Dedifferentiated amniotic fluid mesenchymal stem cell (primary cell): Measurements from ENCODE around the gene ZNF813.
A peak's percentile ranks its signal among the peaks of the same experiment; 100 is the strongest.

Source experiments
- DNase-seq: peaks from one replicate; pipeline ENCODE4 v3.0.0-alpha.2; 2016; ENCODE audit errors: extremely low spot score

ZNF813 gene

GRCh38 chr19:53520547-53521372 is 53.2 kb downstream of the ZNF813 start:
- DNase-seq, result peak; percentile 98

- DNase-seq, result no peak
These were observed 54.1 kb downstream of the ZNF813 start for GRCh38 chr19:53521373-53522202.

GRCh38 chr19:53525922-53526321 is 58.4 kb downstream of the ZNF813 start:
- DNase-seq, result no peak

- no peak for DNase-seq
These were observed 63.1 kb downstream of the ZNF813 start for GRCh38 chr19:53530622-53531021.

- DNase-seq, result no peak
These were observed 63.9 kb downstream of the ZNF813 start for GRCh38 chr19:53531457-53531856.

- DNase-seq, result no peak
These were observed 64.8 kb downstream of the ZNF813 start for GRCh38 chr19:53532362-53532761.

GRCh38 chr19:53536225-53536548 is 68.7 kb downstream of the ZNF813 start:
- no peak for DNase-seq

GRCh38 chr19:53537121-53537520 is 69.6 kb downstream of the ZNF813 start:
- DNase-seq, result no peak

GRCh38 chr19:53537521-53538377 is 70.2 kb downstream of the ZNF813 start, which contains the start of gene ZNF331:
ZNF331 (plus strand) TSS chr19:53538145; CDS start chr19:53569377, 31,232 bp downstream.
- peak; percentile 46 for DNase-seq

GRCh38 chr19:53538378-53539109 is 71.0 kb downstream of the ZNF813 start:
- no peak for DNase-seq

- DNase-seq, result no peak
These were observed 72.6 kb downstream of the ZNF813 start for GRCh38 chr19:53540091-53540490.

- no peak for DNase-seq
These were observed 74.4 kb downstream of the ZNF813 start for GRCh38 chr19:53541971-53542370.

GRCh38 chr19:53545271-53546065 is 77.9 kb downstream of the ZNF813 start:
- DNase-seq, result peak; percentile 87
